Retina (tissue), 1 donor: Measurements from ENCODE around the gene HDHD2.

Experiments used
- DNase-seq: peaks from one replicate; pipeline ENCODE4 v3.0.0-alpha.2; 2016

HDHD2 gene

DNA sequence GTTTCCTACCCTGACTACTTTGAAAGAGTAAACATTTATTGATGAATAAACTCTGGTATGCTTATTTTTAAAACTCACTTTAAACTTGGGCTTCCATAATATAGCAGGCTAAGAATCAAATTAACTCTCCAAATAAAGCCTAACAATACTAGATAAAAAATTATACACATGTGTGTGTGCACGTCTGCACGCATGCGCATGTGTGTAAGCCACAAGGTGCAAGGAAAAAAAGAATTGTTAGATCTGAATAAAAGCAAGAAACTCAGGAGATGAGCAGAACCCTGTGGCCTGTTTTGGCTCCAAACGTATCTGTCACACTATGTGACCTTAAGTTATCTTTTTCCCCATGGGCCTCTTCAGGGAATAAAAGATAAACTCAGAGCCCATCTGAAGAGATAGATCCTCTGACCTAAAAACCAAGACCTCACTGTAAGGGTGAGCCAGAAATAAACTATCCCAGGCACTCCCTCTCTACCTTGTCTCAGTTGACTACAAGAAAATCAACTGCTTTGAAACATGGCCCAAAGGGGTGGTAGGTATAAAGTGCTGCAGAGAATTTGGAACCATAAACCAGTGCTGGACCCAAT is 6.3 kb downstream of the HDHD2 start:
- no peak for DNase-seq

DNA sequence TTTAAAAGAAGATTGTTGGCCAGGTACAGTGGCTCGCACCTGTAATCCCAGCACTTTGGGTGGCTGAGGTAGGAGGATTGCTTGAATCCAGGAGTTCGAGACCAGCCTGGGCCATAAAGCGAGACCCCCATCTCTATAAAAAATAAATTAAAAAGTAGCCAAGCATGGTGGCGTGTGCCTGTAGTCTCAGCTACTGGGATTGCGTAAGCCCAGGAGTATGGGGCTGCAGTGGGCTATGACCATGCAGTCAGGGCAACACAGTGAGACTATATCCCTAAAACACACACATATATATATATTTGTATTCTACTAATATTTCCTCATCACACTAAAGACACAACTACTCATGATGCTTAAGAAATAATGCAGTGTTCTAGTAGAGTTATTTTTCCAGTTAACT is 7.1 kb downstream of the HDHD2 start:
- no peak for DNase-seq

DNA sequence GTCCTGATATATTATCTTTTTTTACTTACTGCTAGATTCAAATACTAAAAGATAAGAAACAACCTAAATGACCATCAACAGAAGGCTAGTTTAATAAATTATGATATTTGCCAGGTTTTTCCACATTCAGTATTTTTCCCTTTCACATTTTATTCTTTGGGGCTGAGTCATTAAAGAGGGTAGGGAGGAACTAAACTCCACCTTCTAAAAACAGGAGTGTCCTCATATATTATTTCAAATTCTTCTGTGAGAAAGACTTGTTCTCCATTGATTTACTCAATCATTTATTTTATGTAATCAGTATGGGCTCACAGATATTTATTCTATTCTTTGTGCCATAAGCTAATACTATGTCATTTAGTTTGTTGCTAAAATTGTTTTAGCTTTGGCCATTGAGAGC is 9.0 kb downstream of the HDHD2 start:
- DNase-seq: no peak

DNA sequence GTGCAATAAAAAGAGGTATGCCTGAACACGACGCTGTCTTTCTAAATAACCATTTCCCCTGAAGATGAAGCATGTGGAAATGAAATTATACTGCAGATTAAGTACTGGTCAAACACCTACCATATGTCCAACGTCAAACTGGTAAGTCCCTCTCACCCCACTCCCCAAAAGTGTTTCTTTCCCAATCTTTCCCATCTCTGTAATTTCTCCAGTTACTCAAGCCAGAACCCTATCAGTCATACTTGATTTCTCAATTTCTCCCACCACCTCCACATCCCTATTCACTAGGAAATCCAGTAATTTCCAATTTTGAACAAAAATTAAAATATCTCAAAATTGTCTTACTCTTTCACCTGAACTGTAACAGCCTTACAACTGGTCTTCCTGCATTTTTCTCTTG is 29.2 kb downstream of the HDHD2 start:
- DNase-seq: no peak

DNA sequence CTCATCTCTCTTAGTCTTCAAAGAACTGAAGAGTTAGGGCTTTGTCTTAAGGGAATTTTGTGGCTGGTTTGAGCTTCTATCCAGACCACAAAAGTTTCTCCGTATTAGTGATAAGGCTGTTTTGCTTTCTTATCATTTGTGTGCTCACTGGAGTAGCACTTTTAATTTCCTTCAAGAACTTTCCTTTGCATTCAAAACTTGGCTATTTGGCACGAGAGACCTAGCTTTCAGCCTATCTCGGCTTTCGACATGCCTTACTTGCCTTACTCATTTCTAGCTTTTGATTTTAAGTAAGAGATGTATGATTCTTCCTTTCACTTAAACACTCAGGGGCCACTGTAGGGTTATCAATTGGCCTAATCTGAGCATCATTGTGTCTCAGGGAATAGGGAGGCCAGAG is 29.9 kb downstream of the HDHD2 start:
- no peak for DNase-seq

DNA sequence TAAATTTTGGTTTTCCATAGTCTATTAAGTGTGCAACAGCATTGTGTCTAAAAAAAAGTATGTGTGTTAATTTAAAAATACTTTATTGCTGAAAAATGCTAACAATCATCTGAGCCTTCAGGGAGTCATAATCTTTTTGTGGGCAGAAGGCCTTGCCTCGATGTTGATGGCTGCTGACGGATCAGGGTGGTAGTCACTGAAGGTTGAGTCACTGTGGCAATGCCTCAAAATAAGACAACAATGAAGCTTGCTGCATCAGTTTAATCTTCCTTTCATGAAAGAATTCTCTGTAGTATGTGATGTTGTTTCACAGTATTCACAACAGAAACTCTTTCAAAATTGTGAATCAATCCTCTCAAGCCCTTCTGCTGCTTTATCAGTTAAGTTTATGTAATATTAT is 31.3 kb downstream of the HDHD2 start:
- no peak for DNase-seq

DNA sequence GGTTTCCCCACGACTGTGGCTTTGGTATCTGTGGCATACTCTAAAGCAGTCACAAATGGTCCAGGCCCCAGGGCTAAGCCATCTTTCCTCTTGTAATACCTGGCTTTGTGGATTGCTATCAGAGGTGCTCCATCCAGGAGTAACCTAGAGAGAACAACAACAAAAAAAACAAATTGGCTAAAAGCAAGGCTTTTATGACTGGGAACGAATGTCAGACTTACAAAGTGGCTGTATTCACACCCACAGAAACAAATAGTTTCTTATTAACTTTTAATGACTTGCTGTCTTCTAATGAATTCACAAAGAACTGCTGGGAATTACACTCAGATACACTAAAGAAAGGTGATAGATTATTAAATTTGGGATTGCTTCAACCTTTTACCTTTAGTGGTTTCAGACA is 35.1 kb downstream of the HDHD2 start:
- no peak for DNase-seq

DNA sequence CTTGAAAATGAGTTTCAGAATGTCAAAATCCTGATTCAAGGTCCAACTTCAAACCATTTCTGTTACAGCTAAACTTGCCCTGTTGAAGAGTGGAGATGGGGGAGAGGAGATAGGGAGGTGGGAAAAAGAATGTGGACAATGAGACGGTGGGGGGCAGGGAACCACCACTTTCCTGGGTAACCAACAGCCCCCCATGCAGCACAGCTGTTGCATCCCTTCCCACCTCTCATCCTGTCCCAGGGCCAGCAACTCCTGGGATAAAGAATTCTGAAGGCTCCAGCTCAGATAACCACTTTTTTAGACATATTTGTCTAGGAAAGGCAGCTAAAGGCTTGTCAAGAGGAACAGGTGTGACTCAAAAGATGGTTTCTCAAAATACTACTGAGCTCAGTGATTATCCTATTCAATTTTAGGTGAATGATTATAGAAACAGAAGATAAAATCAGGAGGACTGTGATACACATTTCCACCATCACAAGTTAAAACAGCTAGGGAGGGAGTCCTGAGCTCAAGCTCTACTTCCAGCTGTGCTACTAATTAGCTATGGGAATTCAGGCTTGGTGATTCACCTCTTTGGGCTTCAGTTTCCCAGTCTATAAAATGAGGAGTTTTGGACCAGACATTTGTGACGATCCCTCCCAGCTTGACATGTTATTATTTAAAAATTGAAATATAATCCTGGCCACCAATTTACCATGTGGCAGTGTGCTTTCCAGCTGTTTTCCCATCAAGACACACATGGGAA is 36.3 kb downstream of the HDHD2 start:
- no peak for DNase-seq

DNA sequence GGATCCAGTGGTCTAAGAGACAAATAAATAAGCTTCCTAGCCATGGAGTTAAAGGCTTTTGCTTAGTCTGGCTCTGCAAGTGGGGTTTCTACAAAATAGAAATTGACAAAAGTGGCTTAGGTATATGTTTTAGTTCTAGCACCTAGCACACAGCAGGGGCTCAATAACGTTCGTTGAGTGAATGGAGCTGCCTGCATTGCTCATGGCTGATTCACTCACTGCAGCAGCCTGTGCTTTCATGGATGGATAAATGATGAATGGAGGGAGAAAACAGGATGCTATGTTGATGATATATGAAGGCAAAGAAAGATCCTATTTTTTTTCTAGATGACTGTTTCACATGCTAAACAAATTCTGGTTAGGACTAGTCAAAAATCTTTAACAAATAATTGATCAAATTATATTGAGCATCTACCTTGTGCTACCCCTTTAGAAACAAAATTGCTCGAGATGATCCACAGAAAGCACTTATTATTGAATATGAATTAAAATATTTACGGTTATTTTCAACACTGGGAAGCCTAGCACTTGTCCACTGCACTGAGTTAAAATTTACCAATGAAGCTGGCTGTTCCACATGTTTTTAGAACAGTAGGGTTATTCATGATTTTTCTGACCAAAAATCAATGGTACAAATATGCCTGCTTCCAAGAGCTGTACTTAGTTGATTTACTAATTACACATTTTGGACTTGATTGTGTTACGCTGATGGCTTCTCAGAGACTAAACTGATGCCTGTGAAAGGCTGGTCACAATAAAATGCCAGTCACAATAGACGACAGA is 39.6 kb downstream of the HDHD2 start:
- DNase-seq: no peak

DNA sequence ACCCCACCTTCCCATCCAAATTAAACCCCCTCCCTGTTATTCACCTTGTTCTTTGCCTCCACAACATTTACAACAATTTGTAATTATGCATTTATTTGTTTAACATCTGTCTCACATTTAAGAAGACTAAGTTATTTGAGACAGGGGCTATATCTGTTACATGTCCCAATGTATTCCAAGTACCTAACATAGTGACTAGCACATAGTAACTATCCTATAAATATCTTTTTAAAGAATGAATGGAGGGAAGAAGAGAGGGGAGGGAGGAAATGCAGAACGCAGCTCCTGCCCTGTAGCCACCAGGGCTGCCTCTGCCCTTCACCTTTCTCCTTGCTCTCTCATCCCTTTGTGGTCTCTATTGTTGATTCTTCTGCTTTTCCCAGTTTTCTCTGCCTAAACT is 40.6 kb downstream of the HDHD2 start:
- no peak for DNase-seq

DNA sequence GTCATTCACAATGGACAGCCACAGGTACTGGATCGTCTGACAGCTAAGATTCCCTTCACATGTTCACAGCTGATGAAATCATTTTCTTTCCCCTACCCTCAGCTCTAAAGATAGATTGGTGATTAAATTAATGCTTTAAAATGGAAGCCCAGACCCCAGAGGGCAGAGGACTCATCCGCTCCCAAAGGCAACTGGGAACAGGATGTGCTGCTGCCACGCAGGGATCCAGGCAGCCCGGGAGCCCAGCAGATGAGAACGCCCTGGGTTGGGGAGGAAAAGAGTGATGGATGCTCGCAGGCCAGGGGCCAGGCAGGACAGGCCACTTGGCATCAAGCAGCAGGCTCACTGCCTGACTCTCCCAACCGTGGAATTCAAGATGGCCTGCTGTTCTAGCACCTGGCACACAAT is 41.3 kb downstream of the HDHD2 start:
- DNase-seq: no peak

DNA sequence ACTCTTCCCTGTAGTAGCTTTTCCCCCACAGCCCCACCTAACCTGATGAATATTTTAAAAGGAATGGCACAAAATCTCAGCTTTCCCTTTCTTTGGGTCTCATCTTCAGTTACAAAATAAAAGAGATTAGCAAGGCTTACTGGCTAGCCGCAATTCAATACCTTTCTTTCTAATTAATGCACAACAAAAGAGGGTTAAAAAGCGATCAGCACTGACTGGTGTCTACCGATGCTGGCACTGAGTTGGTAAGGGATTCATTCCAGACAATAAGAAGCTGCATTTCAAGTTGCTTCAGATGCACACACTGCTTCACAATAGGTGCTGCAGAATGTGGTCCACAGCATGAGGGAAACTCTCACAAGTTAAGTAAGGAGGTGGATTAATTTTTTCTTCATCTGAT is 41.9 kb downstream of the HDHD2 start:
- DNase-seq: no peak

DNA sequence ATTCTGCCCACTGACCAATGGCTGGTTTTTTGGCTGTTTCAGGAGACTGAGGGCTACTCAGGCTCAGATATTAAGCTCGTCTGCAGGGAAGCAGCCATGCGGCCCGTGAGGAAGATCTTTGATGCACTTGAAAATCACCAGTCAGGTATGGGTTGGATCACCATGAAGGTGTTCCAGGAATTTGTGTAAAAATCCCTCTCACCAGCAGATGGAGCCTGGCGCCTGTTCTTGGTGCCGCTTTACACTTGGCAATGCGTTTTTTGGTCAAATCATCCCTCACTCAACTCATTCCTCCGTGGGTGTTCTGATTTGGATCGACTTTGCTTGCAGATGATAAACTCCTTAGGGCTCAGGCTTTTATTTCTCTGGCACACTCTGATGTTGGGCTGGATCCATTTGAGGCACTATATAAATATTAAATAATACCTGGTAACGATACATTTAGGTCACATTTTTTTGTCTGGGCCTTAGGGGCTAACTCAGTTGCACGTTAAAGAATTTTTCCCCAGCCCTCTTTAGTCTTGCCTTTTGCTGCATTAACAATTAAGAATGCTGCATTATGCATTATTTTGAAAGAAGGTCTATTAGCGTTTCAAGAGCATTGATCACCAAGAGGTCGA is 50.0 kb downstream of the HDHD2 start:
- peak; percentile 68 for DNase-seq

DNA sequence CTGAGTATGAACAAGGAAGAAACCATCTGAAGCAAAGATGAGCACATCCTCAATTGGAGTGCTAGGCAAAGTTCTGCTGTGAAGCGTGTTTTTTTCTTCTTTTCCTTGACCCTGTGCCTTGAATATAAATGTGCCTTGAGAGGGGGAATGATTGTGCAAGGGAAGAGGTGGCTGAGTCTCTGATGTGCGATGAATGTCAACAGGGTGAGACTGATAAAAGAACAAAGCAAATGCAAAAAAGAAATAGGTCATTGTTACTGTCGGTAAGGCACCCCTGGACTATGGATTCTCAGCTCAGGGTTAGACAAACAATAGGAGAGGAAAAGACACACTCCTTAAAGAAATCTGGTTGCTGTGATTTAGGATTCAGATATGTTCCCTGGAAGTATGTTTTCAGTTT is 54.5 kb downstream of the HDHD2 start:
- DNase-seq: no peak

DNA sequence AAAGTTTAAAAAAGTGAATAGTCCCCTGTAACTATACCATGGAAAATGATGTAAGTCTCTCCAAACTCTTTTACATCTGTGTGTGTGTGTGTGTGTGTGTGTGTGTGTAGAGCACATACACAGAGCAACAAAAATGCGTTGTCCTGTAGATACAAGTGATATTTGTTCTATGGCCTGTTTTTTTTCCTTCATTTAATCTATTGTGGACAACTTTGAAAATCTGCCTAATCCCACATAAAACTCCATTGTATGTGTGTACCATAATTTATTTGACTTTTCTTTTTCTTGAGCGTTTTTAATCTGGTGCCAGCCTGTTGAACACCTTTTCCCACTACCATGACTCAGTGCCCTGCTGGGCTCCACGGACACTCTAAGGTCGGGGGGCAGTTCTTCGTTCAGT is 62.6 kb downstream of the HDHD2 start:
- DNase-seq: no peak

DNA sequence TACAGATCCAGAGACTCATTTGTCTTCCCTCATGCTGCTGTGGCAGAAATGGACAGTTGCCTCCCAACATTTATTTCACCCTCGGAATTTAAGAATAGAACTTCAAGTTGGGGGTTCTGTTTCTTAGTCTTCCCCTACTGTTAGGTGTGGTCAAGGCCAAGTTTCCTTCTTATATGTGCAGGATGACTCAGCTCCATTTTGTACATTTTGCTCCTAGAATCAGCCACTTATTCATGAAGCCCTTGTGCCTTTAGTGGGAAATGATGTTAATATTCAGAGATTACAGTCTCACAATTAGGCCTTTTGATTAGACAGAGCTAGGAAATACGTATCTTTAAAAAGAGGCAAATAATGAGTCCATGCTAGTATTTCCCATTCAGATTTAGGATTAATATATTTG is 68.7 kb downstream of the HDHD2 start:
- no peak for DNase-seq

DNA sequence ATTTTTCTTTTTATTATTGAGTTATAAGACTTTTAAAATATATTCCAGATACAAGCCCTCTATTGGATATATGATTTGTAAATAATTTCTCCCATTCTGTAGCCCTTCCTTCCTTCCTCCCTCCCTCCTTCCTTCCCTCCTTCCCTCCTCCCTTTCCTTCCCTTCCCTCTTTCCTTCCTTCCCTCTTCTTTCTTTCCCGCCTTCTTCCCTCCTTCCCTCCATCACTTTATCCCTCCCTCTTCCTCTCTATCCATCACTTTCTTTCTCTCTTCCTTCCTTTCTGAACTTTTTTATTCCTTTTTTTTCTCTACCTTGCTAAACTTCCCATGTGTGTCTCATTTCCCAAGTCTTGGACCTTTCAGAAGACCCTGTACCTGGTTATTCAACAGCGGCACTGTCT is 69.4 kb downstream of the HDHD2 start:
- DNase-seq: no peak

DNA sequence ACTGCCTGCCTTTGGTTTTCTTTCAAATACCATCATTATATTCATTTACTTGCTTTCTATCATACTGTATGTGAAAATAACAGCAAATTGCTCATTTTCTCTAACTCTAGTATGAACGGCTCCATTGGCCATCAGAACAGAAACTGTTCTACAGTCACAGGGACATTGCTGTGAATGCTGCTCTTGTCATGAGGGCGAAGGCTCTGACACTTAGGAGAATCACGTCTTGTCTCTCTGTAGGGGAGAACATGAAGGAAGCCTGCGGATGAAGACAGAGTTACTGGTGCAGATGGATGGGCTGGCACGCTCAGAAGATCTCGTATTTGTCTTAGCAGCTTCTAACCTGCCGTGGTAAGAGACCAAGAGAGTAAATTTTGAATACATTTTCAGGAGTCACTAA is 73.2 kb downstream of the HDHD2 start:
- DNase-seq: peak; percentile 26

DNA sequence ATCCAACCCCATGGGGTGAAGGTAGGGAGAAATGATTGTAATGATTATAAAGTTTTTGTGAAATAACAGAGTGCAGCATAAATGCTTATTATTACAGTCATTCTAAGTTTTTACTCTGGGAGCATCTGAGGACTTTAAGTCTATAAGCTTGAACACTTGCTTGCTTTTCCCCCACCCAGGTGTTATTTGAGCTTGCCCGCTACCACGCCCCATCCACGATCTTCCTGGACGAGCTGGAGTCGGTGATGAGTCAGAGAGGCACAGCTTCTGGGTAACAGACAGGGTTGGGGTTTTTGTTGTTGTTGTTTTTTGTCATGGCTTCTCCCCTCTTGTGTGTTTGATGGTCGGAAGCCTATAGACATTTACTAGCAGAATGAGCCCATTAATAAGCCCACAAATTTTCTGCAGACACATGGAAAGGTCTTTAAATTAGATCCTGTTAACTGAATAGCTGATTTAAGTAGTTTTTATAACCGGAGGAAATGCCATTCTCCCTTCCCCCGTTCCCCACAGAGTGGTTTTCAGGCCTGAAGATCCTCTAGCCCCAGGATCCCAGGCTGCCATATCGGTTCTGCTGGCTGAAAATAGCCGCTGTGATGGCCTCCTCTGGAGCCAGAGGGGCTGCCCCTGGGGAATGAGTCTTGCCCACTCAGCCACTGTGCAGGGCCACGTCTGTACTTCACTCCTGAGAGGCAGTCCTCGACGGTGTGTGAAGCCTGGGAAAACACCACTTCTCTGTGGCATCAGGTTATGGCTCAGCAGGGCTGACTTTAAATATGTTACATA is 75.0 kb downstream of the HDHD2 start:
- no peak for DNase-seq

DNA sequence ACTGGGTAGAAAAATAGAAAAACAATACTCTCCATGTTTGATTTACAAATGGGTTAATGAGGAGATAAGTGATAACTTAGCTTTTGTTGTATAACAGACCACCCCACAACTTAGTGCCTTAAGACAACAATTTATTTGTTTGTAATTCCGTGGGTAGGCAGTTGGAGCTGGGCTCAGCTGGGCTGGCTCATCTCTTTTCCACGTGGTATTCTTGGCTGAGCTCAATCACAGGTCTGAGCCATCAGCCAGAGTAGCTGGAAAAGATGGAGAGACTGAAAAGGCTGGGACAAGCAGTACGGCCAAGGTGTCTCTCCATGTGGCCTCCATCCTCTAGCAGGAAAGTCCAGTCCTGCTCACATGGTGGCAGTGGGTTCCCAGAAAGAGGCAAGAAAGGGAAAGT is 82.7 kb downstream of the HDHD2 start:
- no peak for DNase-seq

DNA sequence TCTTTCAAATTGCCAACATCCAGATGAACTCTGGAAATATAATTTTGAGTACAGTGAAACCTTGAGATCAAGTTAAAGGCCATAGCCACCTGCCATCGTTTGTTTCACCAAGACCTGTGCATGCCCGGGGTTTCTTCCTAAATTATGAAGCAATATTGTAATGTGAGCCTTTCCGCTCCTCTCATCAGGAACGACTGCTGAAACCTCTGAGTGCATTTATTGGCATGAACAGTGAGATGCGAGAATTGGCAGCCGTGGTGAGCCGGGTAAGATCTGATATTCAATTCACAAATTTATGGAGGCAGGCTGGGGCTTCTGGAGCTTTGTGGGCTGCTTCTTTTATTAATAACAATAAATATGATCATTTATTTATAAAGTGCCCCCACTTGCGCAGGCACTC is 87.2 kb downstream of the HDHD2 start:
- DNase-seq: no peak

DNA sequence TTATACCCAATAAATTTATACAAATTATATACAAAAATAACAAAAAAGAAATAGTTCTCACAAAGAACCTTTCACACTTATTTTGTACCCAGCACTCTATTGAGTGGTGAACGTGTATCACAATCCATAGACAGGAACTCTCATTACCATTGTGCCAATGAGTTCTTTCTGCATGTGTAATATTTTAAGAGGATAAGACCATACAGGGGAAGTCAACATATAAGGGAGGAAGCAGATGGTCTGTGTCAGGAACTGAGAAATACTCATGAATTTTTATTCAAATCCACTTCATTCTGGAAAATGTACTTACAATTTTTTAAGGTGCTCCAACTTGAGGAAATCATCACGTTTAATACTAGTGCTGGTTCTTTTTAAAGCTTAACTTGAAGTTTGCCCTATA is 87.8 kb downstream of the HDHD2 start:
- DNase-seq: no peak
